ENCODE data around the gene RALGPS2. TPM values are rescaled to one million over a fixed set of nuclear protein-coding genes. Genes with fewer than 3 reads are reported as not detected.

Gene RALGPS2
- total RNA-seq, 1 experiment from 2014 or later: 12.7 TPM

- CTCF ChIA-PET: no interaction called here
- no peak for TF ChIP-seq EZH2 (IDR thresholded peaks at IDR 0.05; ENCODE audit: borderline replicate concordance, low read depth, low read length, poor library complexity, severe bottlenecking)
- TF ChIP-seq, protein P1, sequence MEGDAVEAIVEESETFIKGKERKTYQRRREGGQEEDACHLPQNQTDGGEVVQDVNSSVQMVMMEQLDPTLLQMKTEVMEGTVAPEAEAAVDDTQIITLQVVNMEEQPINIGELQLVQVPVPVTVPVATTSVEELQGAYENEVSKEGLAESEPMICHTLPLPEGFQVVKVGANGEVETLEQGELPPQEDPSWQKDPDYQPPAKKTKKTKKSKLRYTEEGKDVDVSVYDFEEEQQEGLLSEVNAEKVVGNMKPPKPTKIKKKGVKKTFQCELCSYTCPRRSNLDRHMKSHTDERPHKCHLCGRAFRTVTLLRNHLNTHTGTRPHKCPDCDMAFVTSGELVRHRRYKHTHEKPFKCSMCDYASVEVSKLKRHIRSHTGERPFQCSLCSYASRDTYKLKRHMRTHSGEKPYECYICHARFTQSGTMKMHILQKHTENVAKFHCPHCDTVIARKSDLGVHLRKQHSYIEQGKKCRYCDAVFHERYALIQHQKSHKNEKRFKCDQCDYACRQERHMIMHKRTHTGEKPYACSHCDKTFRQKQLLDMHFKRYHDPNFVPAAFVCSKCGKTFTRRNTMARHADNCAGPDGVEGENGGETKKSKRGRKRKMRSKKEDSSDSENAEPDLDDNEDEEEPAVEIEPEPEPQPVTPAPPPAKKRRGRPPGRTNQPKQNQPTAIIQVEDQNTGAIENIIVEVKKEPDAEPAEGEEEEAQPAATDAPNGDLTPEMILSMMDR (conservative IDR thresholded peaks at IDR 0.05; ENCODE audit: low read depth, low read length): no peak
- Histone ChIP-seq H3K36me3 (ENCODE audit: insufficient read depth, low read length, poor library complexity, severe bottlenecking) (no peaks in the 10 kb centered on the region), H3K4me3 (ENCODE audit: low read depth, low read length, poor library complexity, severe bottlenecking) (no peak overlapping the region), H3K27ac (ENCODE audit: low read depth, low read length, poor library complexity, severe bottlenecking) (no peak overlapping the region), H3K4me1 (ENCODE audit: insufficient read depth, low read length, poor library complexity, severe bottlenecking) (no peaks in the 10 kb centered on the region), H3K9me3 (ENCODE audit: low read depth, low read length, poor library complexity, severe bottlenecking) (no peaks in the 10 kb centered on the region), H3K27me3 (replicated peaks; ENCODE audit: insufficient read depth, low read depth, low read length, poor library complexity) (no peaks in the 10 kb centered on the region)
- no TSS peak for BruUV-seq (replicated peaks)
- intact Hi-C loops (cut with micrococcal nuclease; ENCODE audit: unreplicated experiment): no loop called here
- POLR2A ChIA-PET (ENCODE audit: low non-redundant PET): no interaction called here
- DNase-seq (ENCODE audit: low spot score): no peak
These were observed 132.1 kb downstream of the RALGPS2 start for GRCh38 chr1:178857126-178857525.

- ChIA-PET CTCF (no interaction called here), POLR2A (ENCODE audit: low non-redundant PET) (no interaction called here)
- Histone ChIP-seq H3K36me3 (ENCODE audit: insufficient read depth, low read length, poor library complexity, severe bottlenecking) (no peaks in the 10 kb centered on the region), H3K4me3 (ENCODE audit: low read depth, low read length, poor library complexity, severe bottlenecking) (no peak overlapping the region), H3K4me1 (ENCODE audit: insufficient read depth, low read length, poor library complexity, severe bottlenecking) (peaks cover 14% of the 10 kb centered on the region), H3K9me3 (ENCODE audit: low read depth, low read length, poor library complexity, severe bottlenecking) (no peaks in the 10 kb centered on the region), H3K27me3 (replicated peaks; ENCODE audit: insufficient read depth, low read depth, low read length, poor library complexity) (no peaks in the 10 kb centered on the region), H3K27ac (ENCODE audit: low read depth, low read length, poor library complexity, severe bottlenecking) (no peak overlapping the region)
- intact Hi-C loops (cut with micrococcal nuclease; ENCODE audit: unreplicated experiment): no loop called here
- no TSS peak for BruUV-seq (replicated peaks)
- TF ChIP-seq, protein P1 (conservative IDR thresholded peaks at IDR 0.05; ENCODE audit: low read depth, low read length): no peak
- TF ChIP-seq EZH2 (IDR thresholded peaks at IDR 0.05; ENCODE audit: borderline replicate concordance, low read depth, low read length, poor library complexity, severe bottlenecking): no peak
- no peak for DNase-seq (ENCODE audit: low spot score)
These were observed 137.4 kb downstream of the RALGPS2 start for GRCh38 chr1:178862416-178862815.

GRCh38 chr1:178862864-178863263 lies 137.8 kb downstream of the RALGPS2 start:
- no peak overlapping the region for H3K4me3 ChIP-seq (ENCODE audit: low read depth, low read length, poor library complexity, severe bottlenecking)
- no peak overlapping the region for H3K27ac ChIP-seq (ENCODE audit: low read depth, low read length, poor library complexity, severe bottlenecking)
- H3K27me3 ChIP-seq (replicated peaks; ENCODE audit: insufficient read depth, low read depth, low read length, poor library complexity): no peaks in the 10 kb centered on the region
- DNase-seq (ENCODE audit: low spot score): no peak
- peaks cover 15% of the 10 kb centered on the region for H3K4me1 ChIP-seq (ENCODE audit: insufficient read depth, low read length, poor library complexity, severe bottlenecking)
- BruUV-seq (replicated peaks): no TSS peak
- H3K36me3 ChIP-seq (ENCODE audit: insufficient read depth, low read length, poor library complexity, severe bottlenecking): no peaks in the 10 kb centered on the region
- TF ChIP-seq, protein P1 (conservative IDR thresholded peaks at IDR 0.05; ENCODE audit: low read depth, low read length): no peak
- TF ChIP-seq EZH2 (IDR thresholded peaks at IDR 0.05; ENCODE audit: borderline replicate concordance, low read depth, low read length, poor library complexity, severe bottlenecking): no peak
- intact Hi-C loops (cut with micrococcal nuclease; ENCODE audit: unreplicated experiment): no loop called here
- no peaks in the 10 kb centered on the region for H3K9me3 ChIP-seq (ENCODE audit: low read depth, low read length, poor library complexity, severe bottlenecking)
- ChIA-PET POLR2A (ENCODE audit: low non-redundant PET) (no interaction called here), CTCF (no interaction called here)

All from A673 (cell line).